Measurements from ENCODE around the gene ATF5.

ATF5 gene

DNA sequence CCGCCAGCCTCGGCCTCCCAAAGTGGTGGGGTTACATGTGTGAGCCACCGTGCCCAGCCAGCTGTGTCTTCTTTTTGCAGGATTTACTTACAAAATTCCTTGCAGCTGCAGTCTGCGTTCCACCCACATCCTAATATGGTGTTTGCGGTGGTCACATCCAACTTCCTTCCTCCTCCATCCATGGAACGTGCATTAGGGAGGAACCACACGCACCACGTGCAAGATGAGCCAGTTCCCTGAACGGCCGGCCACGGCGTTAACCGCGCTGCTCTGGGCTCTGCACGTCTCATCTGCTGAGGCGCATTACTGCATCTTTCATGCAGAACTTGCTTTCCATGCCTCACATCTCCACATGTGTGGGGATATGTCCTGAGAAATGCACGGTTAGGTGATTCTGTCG, 45.0 kb downstream of the ATF5 start:
- H3K4me1 ChIP-seq (ENCODE audit: control insufficient read depth, insufficient read depth, low read length, poor library complexity, severe bottlenecking): no peaks in the 10 kb centered on the region
- no peaks in the 10 kb centered on the region for H3K9me3 ChIP-seq (ENCODE audit: control insufficient read depth, low read length)
- H3K27ac ChIP-seq (ENCODE audit: insufficient read depth, low read length, poor library complexity, severe bottlenecking): no peak overlapping the region
- peaks cover 1% of the 10 kb centered on the region for H3K27me3 ChIP-seq (replicated peaks; ENCODE audit: control insufficient read depth, insufficient read depth, low read length, poor library complexity, severe bottlenecking)
- H3K4me3 ChIP-seq (ENCODE audit: insufficient read depth, low read depth, low read length, poor library complexity, severe bottlenecking): no peak overlapping the region
- H3K36me3 ChIP-seq (ENCODE audit: control insufficient read depth, insufficient read depth, low read length): peaks cover 31% of the 10 kb centered on the region
- no peak for DNase-seq

DNA sequence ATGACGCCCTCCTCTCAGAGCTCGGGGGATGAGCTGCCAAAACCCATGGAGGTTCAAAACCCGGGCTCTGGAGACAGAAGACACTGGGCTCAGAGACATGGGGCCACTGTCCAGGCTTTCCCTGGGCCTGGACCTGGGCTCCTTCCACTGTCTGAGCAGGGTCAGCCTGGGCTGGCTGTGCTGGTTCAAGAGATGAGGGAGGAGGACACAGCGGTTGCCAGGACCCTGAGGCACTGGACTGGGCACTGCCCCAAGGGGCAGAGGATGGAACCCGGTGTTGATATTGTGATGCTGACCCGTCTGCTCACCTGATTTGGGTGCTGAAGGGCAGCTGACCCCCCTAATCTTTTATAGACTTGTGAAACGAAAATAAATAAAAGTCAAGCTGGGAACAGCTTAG, 46.0 kb downstream of the ATF5 start:
- Histone ChIP-seq H3K4me1 (ENCODE audit: control insufficient read depth, insufficient read depth, low read length, poor library complexity, severe bottlenecking) (no peaks in the 10 kb centered on the region), H3K27me3 (replicated peaks; ENCODE audit: control insufficient read depth, insufficient read depth, low read length, poor library complexity, severe bottlenecking) (no peaks in the 10 kb centered on the region), H3K27ac (ENCODE audit: insufficient read depth, low read length, poor library complexity, severe bottlenecking) (no peak overlapping the region), H3K36me3 (ENCODE audit: control insufficient read depth, insufficient read depth, low read length) (peaks cover 36% of the 10 kb centered on the region), H3K9me3 (ENCODE audit: control insufficient read depth, low read length) (no peaks in the 10 kb centered on the region), H3K4me3 (ENCODE audit: insufficient read depth, low read depth, low read length, poor library complexity, severe bottlenecking) (no peak overlapping the region)
- no peak for DNase-seq

DNA sequence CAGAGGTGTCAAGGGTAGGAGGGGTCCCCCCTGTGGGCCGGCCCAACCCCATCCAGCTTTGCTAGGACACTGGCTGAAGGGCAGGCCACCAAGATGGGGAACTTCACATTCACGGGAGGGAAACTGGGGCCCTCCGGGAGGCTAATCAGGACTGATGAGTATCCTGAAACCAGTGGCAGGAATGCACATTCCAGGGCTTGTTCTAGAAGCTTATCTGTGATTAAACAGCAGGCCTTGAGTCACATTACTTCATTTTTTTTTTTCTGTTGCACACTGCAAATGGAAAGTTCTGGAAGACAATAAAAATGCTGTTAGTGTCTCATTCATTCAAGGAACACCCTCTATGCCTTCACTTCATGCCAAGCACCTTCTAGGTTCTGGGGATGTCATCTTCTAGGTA, 47.5 kb downstream of the ATF5 start:
- DNase-seq: no peak
- no peak overlapping the region for H3K27ac ChIP-seq (ENCODE audit: insufficient read depth, low read length, poor library complexity, severe bottlenecking)
- peaks cover 36% of the 10 kb centered on the region for H3K36me3 ChIP-seq (ENCODE audit: control insufficient read depth, insufficient read depth, low read length)
- H3K4me1 ChIP-seq (ENCODE audit: control insufficient read depth, insufficient read depth, low read length, poor library complexity, severe bottlenecking): no peaks in the 10 kb centered on the region
- H3K4me3 ChIP-seq (ENCODE audit: insufficient read depth, low read depth, low read length, poor library complexity, severe bottlenecking): no peak overlapping the region
- H3K9me3 ChIP-seq (ENCODE audit: control insufficient read depth, low read length): no peaks in the 10 kb centered on the region
- H3K27me3 ChIP-seq (replicated peaks; ENCODE audit: control insufficient read depth, insufficient read depth, low read length, poor library complexity, severe bottlenecking): no peaks in the 10 kb centered on the region

DNA sequence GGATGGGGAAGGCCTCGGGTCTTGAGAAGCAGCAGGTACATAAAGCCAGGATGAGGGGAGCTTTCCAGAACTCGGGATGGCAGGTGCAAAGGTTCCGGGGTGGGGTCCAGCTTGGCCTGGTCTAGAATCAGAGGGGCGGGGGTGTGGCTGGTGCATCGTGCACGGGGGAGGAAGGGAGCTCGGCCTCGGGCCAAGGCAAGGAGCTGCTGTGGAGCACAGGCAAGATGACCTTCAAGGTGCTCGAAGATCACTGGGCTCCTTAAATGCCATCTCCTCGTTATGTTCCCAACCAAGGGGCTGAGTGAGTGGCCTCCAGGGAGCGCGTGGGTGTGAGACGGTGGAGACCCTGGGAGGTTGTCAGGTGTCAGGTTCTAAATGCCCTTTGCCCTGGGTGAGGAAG, 48.1 kb downstream of the ATF5 start:
- no peak for DNase-seq
- Histone ChIP-seq H3K9me3 (ENCODE audit: control insufficient read depth, low read length) (no peaks in the 10 kb centered on the region), H3K4me1 (ENCODE audit: control insufficient read depth, insufficient read depth, low read length, poor library complexity, severe bottlenecking) (no peaks in the 10 kb centered on the region), H3K27me3 (replicated peaks; ENCODE audit: control insufficient read depth, insufficient read depth, low read length, poor library complexity, severe bottlenecking) (no peaks in the 10 kb centered on the region), H3K36me3 (ENCODE audit: control insufficient read depth, insufficient read depth, low read length) (peaks cover 40% of the 10 kb centered on the region), H3K27ac (ENCODE audit: insufficient read depth, low read length, poor library complexity, severe bottlenecking) (no peak overlapping the region), H3K4me3 (ENCODE audit: insufficient read depth, low read depth, low read length, poor library complexity, severe bottlenecking) (no peak overlapping the region)

DNA sequence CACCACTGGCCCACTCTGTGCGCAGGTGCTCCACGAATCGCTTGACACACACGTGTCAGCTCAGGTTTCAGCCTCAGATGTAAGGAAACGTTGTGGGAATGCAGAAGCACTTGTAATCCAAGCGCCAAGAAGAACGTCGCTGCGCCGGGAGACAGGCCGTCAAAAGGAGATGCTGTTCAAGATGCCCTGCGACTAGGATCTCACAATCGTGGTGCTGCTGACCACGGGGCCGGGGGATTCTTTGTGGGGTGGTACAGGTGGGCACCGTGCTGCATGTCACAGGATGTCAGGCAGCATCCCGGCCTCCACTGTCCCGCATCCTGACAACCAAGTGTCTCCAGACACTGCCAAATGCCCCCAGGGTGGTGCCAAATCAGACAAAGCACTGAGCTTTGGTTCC, 48.9 kb downstream of the ATF5 start:
- no peaks in the 10 kb centered on the region for H3K27me3 ChIP-seq (replicated peaks; ENCODE audit: control insufficient read depth, insufficient read depth, low read length, poor library complexity, severe bottlenecking)
- no peak overlapping the region for H3K4me3 ChIP-seq (ENCODE audit: insufficient read depth, low read depth, low read length, poor library complexity, severe bottlenecking)
- no peak for DNase-seq
- H3K27ac ChIP-seq (ENCODE audit: insufficient read depth, low read length, poor library complexity, severe bottlenecking): no peak overlapping the region
- peaks cover 40% of the 10 kb centered on the region for H3K36me3 ChIP-seq (ENCODE audit: control insufficient read depth, insufficient read depth, low read length)
- H3K9me3 ChIP-seq (ENCODE audit: control insufficient read depth, low read length): no peaks in the 10 kb centered on the region
- no peaks in the 10 kb centered on the region for H3K4me1 ChIP-seq (ENCODE audit: control insufficient read depth, insufficient read depth, low read length, poor library complexity, severe bottlenecking)

- no peaks in the 10 kb centered on the region for H3K27me3 ChIP-seq (replicated peaks; ENCODE audit: control insufficient read depth, insufficient read depth, low read length, poor library complexity, severe bottlenecking)
- H3K4me3 ChIP-seq (ENCODE audit: insufficient read depth, low read depth, low read length, poor library complexity, severe bottlenecking): no peak overlapping the region
- H3K36me3 ChIP-seq (ENCODE audit: control insufficient read depth, insufficient read depth, low read length): peaks cover 40% of the 10 kb centered on the region
- no peaks in the 10 kb centered on the region for H3K4me1 ChIP-seq (ENCODE audit: control insufficient read depth, insufficient read depth, low read length, poor library complexity, severe bottlenecking)
- DNase-seq: no peak
- no peaks in the 10 kb centered on the region for H3K9me3 ChIP-seq (ENCODE audit: control insufficient read depth, low read length)
- H3K27ac ChIP-seq (ENCODE audit: insufficient read depth, low read length, poor library complexity, severe bottlenecking): no peak overlapping the region
Observed at GRCh38 chr19:49978324-49978723, 49.3 kb downstream of the ATF5 start.

DNA sequence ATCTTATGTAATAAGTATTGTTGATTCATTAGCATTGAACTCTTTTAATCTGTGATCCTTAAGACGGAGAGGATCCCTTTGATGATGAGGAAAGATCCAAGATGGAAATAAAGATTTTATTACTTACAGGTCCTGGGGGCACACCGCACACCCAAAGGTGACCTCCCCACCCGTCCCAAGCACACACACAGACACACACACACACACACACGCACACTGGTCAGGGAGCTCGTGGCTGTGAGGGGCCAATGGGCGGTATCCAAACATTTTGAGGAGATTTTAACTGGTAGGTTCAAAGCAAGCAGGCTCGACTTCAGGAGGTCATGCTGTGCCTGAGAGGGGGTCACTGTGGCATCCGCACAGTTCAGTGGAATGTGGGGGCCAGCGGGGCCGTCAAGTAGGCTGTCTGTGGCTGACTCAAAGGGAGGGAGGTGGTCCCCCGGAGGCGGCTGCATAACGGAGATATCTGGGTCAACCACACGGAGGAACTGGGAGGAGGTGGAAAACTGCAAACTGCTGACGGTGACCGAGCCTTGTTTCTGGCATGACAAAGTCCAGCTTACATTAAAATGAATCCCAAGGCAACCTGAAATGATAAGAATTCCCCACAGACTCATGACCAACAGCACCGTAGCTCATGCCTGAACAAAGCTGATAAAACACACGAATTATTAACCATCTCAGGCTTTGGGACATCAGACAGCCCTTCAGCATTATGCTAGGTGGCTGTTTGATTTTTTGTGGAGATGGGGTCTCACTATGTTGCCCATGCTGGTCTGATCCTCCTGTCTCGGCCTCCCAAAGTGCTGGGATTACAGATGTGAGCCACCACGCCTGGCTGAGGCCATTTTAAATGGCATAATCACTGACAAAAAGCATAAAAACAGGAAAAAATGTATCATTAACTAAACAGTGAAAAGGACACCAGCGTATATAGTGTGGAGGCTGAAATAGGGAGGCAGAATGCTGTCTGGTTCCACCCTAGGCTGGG, 52.9 kb downstream of the ATF5 start:
- Histone ChIP-seq H3K9me3 (ENCODE audit: control insufficient read depth, low read length) (no peaks in the 10 kb centered on the region), H3K4me1 (ENCODE audit: control insufficient read depth, insufficient read depth, low read length, poor library complexity, severe bottlenecking) (no peaks in the 10 kb centered on the region), H3K27ac (ENCODE audit: insufficient read depth, low read length, poor library complexity, severe bottlenecking) (no peak overlapping the region), H3K27me3 (replicated peaks; ENCODE audit: control insufficient read depth, insufficient read depth, low read length, poor library complexity, severe bottlenecking) (no peaks in the 10 kb centered on the region), H3K4me3 (ENCODE audit: insufficient read depth, low read depth, low read length, poor library complexity, severe bottlenecking) (no peak overlapping the region), H3K36me3 (ENCODE audit: control insufficient read depth, insufficient read depth, low read length) (peaks cover 35% of the 10 kb centered on the region)
- no peak for DNase-seq

Data from effector memory CD4-positive, alpha-beta T cell (primary cell).